ENCODE measurements around the gene LRRC25. TPM values are rescaled to one million over a fixed set of nuclear protein-coding genes. Genes with fewer than 3 reads are reported as not detected.

The LRRC25 gene
- total RNA-seq, 6 experiments from 2014 or later, result not detected

- H3K4me1 Mint-ChIP-seq (ENCODE audit: low read depth), result peaks cover 71% of the 10 kb centered on the region
- H3K9me3 Mint-ChIP-seq, result no peaks in the 10 kb centered on the region
- no peak for TF ChIP-seq CTCF (IDR thresholded peaks at IDR 0.05)
- peaks cover 10% of the 10 kb centered on the region for H3K27me3 Mint-ChIP-seq (ENCODE audit: insufficient read depth)
- peak; percentile 65 for DNase-seq
- H3K4me3 Mint-ChIP-seq, result peak overlapping the region; percentile 92
- no peaks in the 10 kb centered on the region for H3K36me3 Mint-ChIP-seq (ENCODE audit: low read depth)
- H3K27ac Mint-ChIP-seq, result peak overlapping the region; percentile 100
Measured at GRCh38 chr19:18417250-18418028, 20.0 kb upstream of the LRRC25 start.

- no peaks in the 10 kb centered on the region for H3K9me3 Mint-ChIP-seq
- H3K36me3 Mint-ChIP-seq (ENCODE audit: low read depth), result no peaks in the 10 kb centered on the region
- peaks cover 66% of the 10 kb centered on the region for H3K4me1 Mint-ChIP-seq (ENCODE audit: low read depth)
- H3K27ac Mint-ChIP-seq, result peak overlapping the region; percentile 100
- H3K27me3 Mint-ChIP-seq (ENCODE audit: insufficient read depth), result peaks cover 10% of the 10 kb centered on the region
- peak overlapping the region; percentile 92 for H3K4me3 Mint-ChIP-seq
- no peak for TF ChIP-seq CTCF (IDR thresholded peaks at IDR 0.05)
- DNase-seq, result peak; percentile 85
Measured at GRCh38 chr19:18416778-18417249, 19.4 kb upstream of the LRRC25 start.

DNA sequence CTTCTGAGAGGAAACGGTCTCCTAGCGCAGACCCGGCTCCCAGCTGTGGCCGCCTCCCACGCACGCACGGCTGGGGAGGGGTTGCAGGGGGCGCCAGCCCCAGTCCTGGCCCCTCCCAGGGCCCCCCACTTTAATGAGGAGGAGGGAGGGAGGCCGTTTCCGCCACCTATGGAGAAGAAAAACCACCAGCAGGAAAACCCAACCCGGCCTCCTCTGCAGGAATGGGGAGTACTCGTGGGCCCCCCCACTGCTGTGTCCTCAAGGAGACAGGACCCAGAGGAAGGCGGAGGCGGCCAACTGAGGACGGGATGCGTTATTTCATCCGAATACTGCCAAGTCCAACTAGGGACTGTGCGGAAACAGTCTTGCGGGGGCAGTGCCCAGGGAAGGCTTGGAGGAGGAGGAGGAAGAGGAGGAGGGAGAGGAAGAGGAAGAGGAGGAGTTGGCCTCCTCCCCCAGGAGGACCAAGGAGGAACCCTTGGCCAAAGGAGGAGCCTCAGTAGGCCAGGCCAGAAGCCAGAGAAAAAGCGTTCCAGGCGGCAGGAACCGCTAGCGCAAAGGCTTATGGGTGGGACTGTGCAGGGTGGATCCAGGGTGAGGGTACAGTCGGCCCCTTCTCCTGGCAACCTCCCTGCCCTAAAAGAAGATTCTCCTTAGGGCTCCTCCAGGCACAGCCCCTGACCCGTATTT lies 17.9 kb upstream of the LRRC25 start:
- H3K4me1 Mint-ChIP-seq (ENCODE audit: low read depth), result peaks cover 57% of the 10 kb centered on the region
- TF ChIP-seq CTCF (IDR thresholded peaks at IDR 0.05), result no peak
- no peaks in the 10 kb centered on the region for H3K9me3 Mint-ChIP-seq
- DNase-seq, result peak; percentile 63
- H3K27me3 Mint-ChIP-seq (ENCODE audit: insufficient read depth), result peaks cover 10% of the 10 kb centered on the region
- peak overlapping the region; percentile 100 for H3K27ac Mint-ChIP-seq
- no peaks in the 10 kb centered on the region for H3K36me3 Mint-ChIP-seq (ENCODE audit: low read depth)
- H3K4me3 Mint-ChIP-seq, result peak overlapping the region; percentile 92

DNA sequence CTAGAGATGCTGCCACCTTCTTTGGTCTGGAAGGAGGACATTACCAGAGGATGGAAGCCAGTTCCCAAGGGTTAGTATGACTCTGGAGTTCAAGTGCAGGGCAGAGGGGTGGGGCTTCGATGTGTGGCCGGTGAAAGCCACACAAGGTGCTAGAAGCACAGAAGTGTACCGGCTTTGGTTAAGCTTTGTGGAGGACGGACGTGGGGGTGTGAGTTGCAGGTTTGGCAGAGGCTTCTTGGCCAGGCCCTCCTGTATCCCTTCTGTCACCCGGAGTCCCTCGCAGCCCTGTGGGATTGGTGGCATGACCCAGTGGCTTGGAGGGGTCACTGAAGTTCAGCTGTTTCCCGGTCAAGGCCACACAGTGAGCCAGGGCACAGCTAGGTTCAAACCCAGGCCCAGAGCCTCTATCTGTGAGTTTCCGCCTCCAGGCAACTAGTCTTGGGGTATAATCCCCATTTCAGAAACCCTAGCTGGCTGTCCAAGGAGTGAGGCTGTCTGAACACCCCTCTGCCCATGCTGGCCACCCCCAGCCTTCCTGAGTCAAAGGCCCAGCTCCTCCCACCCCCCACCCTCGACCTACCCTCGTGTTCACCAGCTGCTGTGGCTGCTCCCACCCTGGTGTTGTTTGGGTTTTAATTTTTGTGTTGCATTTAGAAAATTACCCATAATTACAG lies 17.2 kb upstream of the LRRC25 start:
- no peak for DNase-seq
- H3K4me1 Mint-ChIP-seq (ENCODE audit: low read depth), result peaks cover 58% of the 10 kb centered on the region

More for the DNA sequence above, 17.2 kb upstream of the LRRC25 start:
- no peak for TF ChIP-seq CTCF (IDR thresholded peaks at IDR 0.05)
- Mint-ChIP-seq H3K27ac (peak overlapping the region; percentile 100), H3K4me3 (peak overlapping the region; percentile 92), H3K9me3 (no peaks in the 10 kb centered on the region), H3K27me3 (ENCODE audit: insufficient read depth) (peaks cover 10% of the 10 kb centered on the region), H3K36me3 (ENCODE audit: low read depth) (no peaks in the 10 kb centered on the region)

All from HFFc6 (cell line).